GM12892 (cell line): ENCODE data around the gene DLG2.

Source experiments
- POLR2A ChIP-seq: IDR thresholded peaks from 2 replicates; pipeline ENCODE4 v1.6.1; 2011; ENCODE audit warnings: low read depth, low read length, control low read depth
- TAF1 ChIP-seq: IDR thresholded peaks from 2 replicates; pipeline ENCODE4 v1.6.1; 2011; ENCODE audit warnings: low read depth, mild to moderate bottlenecking, control low read depth, low read length, borderline replicate concordance

DNA sequence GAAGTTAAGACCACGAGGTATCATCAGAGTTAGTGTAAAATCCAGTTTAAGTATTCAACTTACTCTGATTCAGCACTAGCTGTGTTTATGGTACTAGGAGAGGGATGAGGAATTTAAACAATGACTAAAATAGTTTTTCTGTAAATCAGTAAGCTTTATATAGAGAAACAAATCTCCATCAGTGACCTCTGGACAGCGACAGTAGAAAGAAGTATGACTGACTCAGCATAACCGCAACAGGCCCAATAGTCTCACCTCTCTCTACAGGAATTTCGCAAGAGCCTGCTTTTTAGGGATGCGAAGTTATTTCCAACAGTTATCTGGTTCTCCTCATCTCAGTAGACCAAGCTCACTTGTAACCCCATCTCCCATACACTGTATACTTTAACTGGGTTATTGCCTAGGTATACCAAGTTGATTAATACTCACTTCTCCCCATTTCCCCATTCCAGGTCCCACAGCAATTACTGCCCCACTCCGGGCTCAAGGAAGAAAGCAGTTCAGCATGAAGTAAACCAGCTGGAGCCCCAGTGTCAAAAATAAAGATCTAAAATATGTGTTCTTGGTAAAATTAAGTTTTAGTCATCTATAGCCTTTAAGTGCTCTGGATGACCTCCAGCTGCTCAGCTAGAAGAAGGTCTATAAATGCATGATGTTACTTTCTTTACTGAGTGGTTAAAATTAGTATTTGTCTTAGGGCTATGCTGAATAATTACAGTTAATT is 1570.3 kb downstream of the DLG2 start:
- TF ChIP-seq POLR2A = no peak
- no peak for TF ChIP-seq TAF1
